ENCODE measurements around the gene EDRF1. TPM values are rescaled to one million over a fixed set of nuclear protein-coding genes. Genes with fewer than 3 reads are reported as not detected.

EDRF1 gene
- total RNA-seq, 1 experiment from 2014 or later: 49.2 TPM

- H3K4me3 ChIP-seq (replicated peaks in 1 of 2; ENCODE audit: low read depth in 1 of 2, low read length in 2 of 2): no peak overlapping the region
- H3K36me3 ChIP-seq (ENCODE audit: control insufficient read depth in 1 of 2, insufficient read depth in 2 of 2, low read length in 2 of 2): no peaks in the 10 kb centered on the region
- H3K9me3 ChIP-seq (ENCODE audit: control insufficient read depth in 1 of 2, insufficient read depth in 1 of 2, low read depth in 1 of 2, low read length in 2 of 2): no peaks in the 10 kb centered on the region
- intact Hi-C loops (cut with micrococcal nuclease): no loop called here
- no TSS peak for BruUV-seq (replicated peaks)
- H3K27me3 ChIP-seq (ENCODE audit: insufficient read depth, low read length): 0 out of 2 replicates have a peak, but pooled peaks cover 9% of the 10 kb centered on the region
- H3K9me2 ChIP-seq (ENCODE audit: insufficient read depth): no peaks in the 10 kb centered on the region
- H3K9ac ChIP-seq (ENCODE audit: low read length): no peak overlapping the region
- RAD21 ChIA-PET (ENCODE audit: low non-redundant PET in 1 of 2, low total read pairs in 2 of 2, uncharacterized antibody in 2 of 2, unreplicated experiment in 2 of 2): no interaction called here
- no peak for TF ChIP-seq SIN3A (IDR thresholded peaks at IDR 0.05; ENCODE audit: low read depth)
- no peak for TF ChIP-seq POLR2A (IDR thresholded peaks at IDR 0.05; ENCODE audit: borderline replicate concordance, extremely low read depth, insufficient read depth, insufficient read length)
- no peak for TF ChIP-seq JUND (IDR thresholded peaks at IDR 0.05)
- TF ChIP-seq REST (IDR thresholded peaks at IDR 0.05; ENCODE audit: low read depth): no peak
- TF ChIP-seq SRF (IDR thresholded peaks at IDR 0.05; ENCODE audit: low read depth): no peak
- TF ChIP-seq CBX3 (IDR thresholded peaks at IDR 0.05; ENCODE audit: low read depth): no peak
- TF ChIP-seq EGR1 (IDR thresholded peaks at IDR 0.05; ENCODE audit: low read depth): no peak
- no peak for TF ChIP-seq RAD21 (IDR thresholded peaks at IDR 0.05; ENCODE audit: low read depth)
- TF ChIP-seq POLR2AphosphoS5 (IDR thresholded peaks at IDR 0.05; ENCODE audit: low read depth, low read length): no peak
- no peak for TF ChIP-seq ZFX (IDR thresholded peaks at IDR 0.05)
- TF ChIP-seq MAX (IDR thresholded peaks at IDR 0.05): no peak
- TF ChIP-seq ATF3 (IDR thresholded peaks at IDR 0.05): no peak
- no peak for TF ChIP-seq CEBPB (IDR thresholded peaks at IDR 0.05; ENCODE audit: low read depth)
- no peaks in the 10 kb centered on the region for H4K20me1 ChIP-seq (ENCODE audit: insufficient read depth)
- POLR2A ChIA-PET: no interaction called here
- H3K4me1 ChIP-seq (ENCODE audit: control insufficient read depth in 1 of 2, insufficient read depth in 2 of 2, low read length in 2 of 2): no peaks in the 10 kb centered on the region
- DNase-seq (ENCODE audit: low read depth, low spot score) (no peak), ATAC-seq (no peak)
- CTCF ChIA-PET: no interaction called here
- H3K4me2 ChIP-seq (ENCODE audit: low read length): no peak overlapping the region
- H3K27ac ChIP-seq (ENCODE audit: low read depth, low read length): no peak overlapping the region
- H3K79me2 ChIP-seq (ENCODE audit: insufficient read depth, low read length): no peaks in the 10 kb centered on the region
- H2AFZ ChIP-seq (ENCODE audit: low read depth, low read length, poor library complexity, severe bottlenecking): no peak overlapping the region
Measured at GRCh38 chr10:125693524-125693847, 26.0 kb upstream of the EDRF1 start.
